ENCODE results near the gene HOXD12.

Gene HOXD12

DNA sequence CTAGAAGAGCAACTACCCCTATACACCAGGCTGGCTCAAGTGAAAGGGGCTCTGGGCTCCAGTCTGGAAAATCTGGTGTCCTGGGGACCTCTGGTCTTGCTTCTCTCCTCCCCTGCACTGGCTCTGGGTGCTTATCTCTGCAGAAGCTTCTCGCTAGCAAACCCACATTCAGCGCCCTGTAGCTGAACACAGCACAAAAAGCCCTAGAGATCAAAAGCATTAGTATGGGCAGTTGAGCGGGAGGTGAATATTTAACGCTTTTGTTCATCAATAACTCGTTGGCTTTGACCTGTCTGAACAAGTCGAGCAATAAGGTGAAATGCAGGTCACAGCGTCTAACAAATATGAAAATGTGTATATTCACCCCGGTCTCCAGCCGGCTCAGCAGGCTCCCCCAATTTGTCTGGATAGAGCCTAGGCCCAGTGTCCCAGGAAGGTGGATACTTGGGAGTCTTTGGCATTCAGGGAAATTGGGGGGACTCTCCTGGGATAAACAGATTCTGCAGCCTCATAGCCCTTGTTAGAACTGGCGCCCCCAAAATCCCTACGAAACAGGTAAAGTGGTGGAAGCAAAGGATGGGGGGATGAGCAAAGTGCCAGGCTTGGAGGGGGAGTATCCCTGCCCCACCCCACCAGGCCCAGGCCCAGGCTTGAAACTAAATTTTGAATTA, 49.3 kb downstream of the HOXD12 start:
- DNase-seq (ENCODE audit: low spot score in 2 of 2) (no peak), ATAC-seq (no peak)
- no peaks in the 10 kb centered on the region for H3K9me3 Mint-ChIP-seq
- H3K4me3 Mint-ChIP-seq: no peak overlapping the region
- no peaks in the 10 kb centered on the region for H3K36me3 Mint-ChIP-seq
- peaks cover 5% of the 10 kb centered on the region for H3K4me1 Mint-ChIP-seq
- H3K27ac Mint-ChIP-seq: no peak overlapping the region

DNA sequence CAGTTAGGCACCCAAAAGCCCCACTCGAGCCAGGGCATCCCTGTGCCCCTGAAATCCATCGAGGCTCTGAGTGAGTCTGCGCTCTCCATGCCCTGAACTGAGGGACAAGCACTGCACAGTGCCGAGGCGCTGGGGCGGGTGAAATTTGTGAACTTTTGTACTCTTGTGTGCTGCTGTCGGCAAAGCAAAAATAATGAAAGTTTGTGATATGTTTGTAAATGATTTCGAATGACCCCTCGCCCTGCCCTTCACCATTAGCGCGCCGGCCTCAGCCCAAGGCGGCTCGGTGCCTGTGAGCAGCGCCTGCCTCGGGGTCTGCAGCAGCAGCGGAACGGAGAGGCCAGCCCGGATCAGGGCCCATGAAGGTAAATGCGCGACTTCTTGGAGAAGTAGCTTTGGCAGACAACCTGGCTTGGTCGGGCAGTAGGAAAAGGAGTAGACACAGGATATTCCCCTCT, 49.9 kb downstream of the HOXD12 start:
- H3K9me3 Mint-ChIP-seq: no peaks in the 10 kb centered on the region
- no peak overlapping the region for H3K27ac Mint-ChIP-seq
- H3K4me1 Mint-ChIP-seq: peaks cover 5% of the 10 kb centered on the region
- no peak for ATAC-seq
- H3K36me3 Mint-ChIP-seq: no peaks in the 10 kb centered on the region
- no peak overlapping the region for H3K4me3 Mint-ChIP-seq
- DNase-seq (ENCODE audit: low spot score in 2 of 2): no peak

DNA sequence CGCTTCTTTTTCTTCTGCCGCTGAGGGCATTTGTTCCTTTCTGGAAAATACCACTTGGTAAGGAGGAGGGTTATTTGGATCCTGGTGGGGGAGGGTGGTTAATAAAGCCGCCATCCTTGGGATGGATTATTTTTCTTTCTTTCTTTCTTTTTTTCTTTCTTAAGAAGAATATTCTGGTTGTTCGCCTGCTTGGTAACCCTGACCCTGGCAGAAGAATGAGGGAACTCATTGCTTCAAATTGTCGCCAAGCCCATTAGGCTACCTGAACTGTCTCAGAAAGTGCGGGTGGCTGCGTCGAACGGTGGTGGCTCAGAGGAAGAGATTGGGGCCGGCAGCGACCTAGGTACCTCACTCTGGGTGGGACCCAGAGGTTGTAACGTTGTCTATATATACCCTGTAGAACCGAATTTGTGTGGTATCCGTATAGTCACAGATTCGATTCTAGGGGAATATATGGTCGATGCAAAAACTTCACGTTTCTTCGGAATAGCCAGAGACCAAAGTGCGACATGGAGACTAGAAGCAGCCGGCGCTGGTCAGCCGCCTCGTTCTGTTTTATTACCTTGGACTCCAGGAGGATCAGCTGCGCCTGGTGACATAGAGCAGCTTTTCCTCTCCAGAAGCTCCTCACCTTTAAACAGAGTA, 50.5 kb downstream of the HOXD12 start:
- Mint-ChIP-seq H3K4me3 (no peak overlapping the region), H3K36me3 (no peaks in the 10 kb centered on the region), H3K4me1 (peaks cover 5% of the 10 kb centered on the region), H3K27ac (no peak overlapping the region), H3K9me3 (no peaks in the 10 kb centered on the region)
- no peak for DNase-seq (ENCODE audit: low spot score in 2 of 2)
- no peak for ATAC-seq

- no peak overlapping the region for H3K27ac Mint-ChIP-seq
- H3K9me3 Mint-ChIP-seq: no peaks in the 10 kb centered on the region
- no peaks in the 10 kb centered on the region for H3K36me3 Mint-ChIP-seq
- no peak overlapping the region for H3K4me3 Mint-ChIP-seq
- no peak for DNase-seq (ENCODE audit: low spot score in 2 of 2)
- ATAC-seq: no peak
- H3K4me1 Mint-ChIP-seq: peaks cover 5% of the 10 kb centered on the region
Measured at GRCh38 chr2:176150584-176151441, 51.2 kb downstream of the HOXD12 start.

- Mint-ChIP-seq H3K4me3 (no peak within 1 kb of the TSS), H3K9me3 (no peaks in the 10 kb centered on the region), H3K27ac (no peak within 1 kb of the TSS), H3K4me1 (peaks cover 5% of the 10 kb centered on the region), H3K36me3 (no peaks in the 10 kb centered on the region)
- no peak for DNase-seq (ENCODE audit: low spot score in 2 of 2)
- no peak for ATAC-seq
Measured at GRCh38 chr2:176151442-176152287, 52.1 kb downstream of the HOXD12 start, which contains the start of gene HOXD4. TSS of gene HOXD4 (plus strand) at chr2:176151550. CDS start at chr2:176151634, 84 bp downstream.

Data from stimulated activated effector memory CD8-positive, alpha-beta T cell treated with anti-CD3 and anti-CD28 coated beads, Interleukin-12 subunit alpha, Interleukin-12 subunit beta, amount 100 ng/mL, for 72 hours (primary cell).